AG10803 (cell line): ENCODE data around the gene TRIM7.
A peak's percentile ranks its signal among the peaks of the same experiment; 100 is the strongest.

ENCODE experiments used
- DNase-seq: peaks from one replicate; pipeline ENCODE4 v3.0.0; 2010; ENCODE audit warnings: low read depth
- H3K4me3 ChIP-seq: 2 replicates; pipeline ENCODE4 v1.5.1; 2011; ENCODE audit warnings: mild to moderate bottlenecking, low read length, control low read depth
- CTCF ChIP-seq: conservative IDR thresholded peaks from 2 replicates; pipeline ENCODE4 v1.5.1; 2011; ENCODE audit warnings: mild to moderate bottlenecking, low read length, control low read depth, inconsistent platforms

The TRIM7 gene

GRCh38 chr5:181173420-181174342 is 31.3 kb downstream of the TRIM7 start:
- H3K4me3 ChIP-seq: no peak overlapping the region
- TF ChIP-seq CTCF: no peak
- peak; percentile 37 for DNase-seq

- TF ChIP-seq CTCF: no peak
- DNase-seq: no peak
- H3K4me3 ChIP-seq: no peak overlapping the region
These were observed 32.0 kb downstream of the TRIM7 start for GRCh38 chr5:181173027-181173419.

GRCh38 chr5:181171782-181172181 is 33.2 kb downstream of the TRIM7 start:
- H3K4me3 ChIP-seq: no peak overlapping the region
- no peak for TF ChIP-seq CTCF
- DNase-seq: no peak

GRCh38 chr5:181170996-181171395 is 34.0 kb downstream of the TRIM7 start:
- no peak overlapping the region for H3K4me3 ChIP-seq
- no peak for TF ChIP-seq CTCF
- DNase-seq: peak; percentile 69

- DNase-seq: no peak
- no peak for TF ChIP-seq CTCF
- no peak overlapping the region; the same call in 1 of the 2 replicates for H3K4me3 ChIP-seq
These were observed 34.7 kb downstream of the TRIM7 start for GRCh38 chr5:181170237-181170825.

- peak overlapping the region; percentile 12; the same call in 1 of the 2 replicates for H3K4me3 ChIP-seq
- DNase-seq: peak; percentile 68
These were observed 35.3 kb downstream of the TRIM7 start for GRCh38 chr5:181169459-181170236.

- TF ChIP-seq CTCF: no peak
- no peak for DNase-seq
- no peak overlapping the region for H3K4me3 ChIP-seq
These were observed 36.3 kb downstream of the TRIM7 start for GRCh38 chr5:181168595-181169118.
